WI38 (cell line): ENCODE data around the gene PLEKHO1.

Experiments
- H3K4me3 ChIP-seq: 2 replicates; pipeline ENCODE4 v1.5.1; 2011; ENCODE audit warnings: low read depth, mild to moderate bottlenecking, control low read depth, low read length
- CTCF ChIP-seq: IDR thresholded peaks from 2 replicates; pipeline ENCODE4 v1.5.1; 2012; ENCODE audit warnings: low read depth, mild to moderate bottlenecking, control low read depth, low read length

The PLEKHO1 gene

GRCh38 chr1:150149271-150150132, at the start of gene PLEKHO1:
PLEKHO1 (plus strand) TSS chr1:150149916; CDS start chr1:150150258, 342 bp downstream.
- TF ChIP-seq CTCF = no peak
- peak within 1 kb of the TSS; percentile 96 for H3K4me3 ChIP-seq

GRCh38 chr1:150102986-150103385, 46.7 kb upstream of the PLEKHO1 start:
- no peak for TF ChIP-seq CTCF
- H3K4me3 ChIP-seq = no peak overlapping the region

- no peak overlapping the region for H3K4me3 ChIP-seq
- no peak for TF ChIP-seq CTCF
These were observed 43.4 kb upstream of the PLEKHO1 start for GRCh38 chr1:150106341-150106740.

DNA sequence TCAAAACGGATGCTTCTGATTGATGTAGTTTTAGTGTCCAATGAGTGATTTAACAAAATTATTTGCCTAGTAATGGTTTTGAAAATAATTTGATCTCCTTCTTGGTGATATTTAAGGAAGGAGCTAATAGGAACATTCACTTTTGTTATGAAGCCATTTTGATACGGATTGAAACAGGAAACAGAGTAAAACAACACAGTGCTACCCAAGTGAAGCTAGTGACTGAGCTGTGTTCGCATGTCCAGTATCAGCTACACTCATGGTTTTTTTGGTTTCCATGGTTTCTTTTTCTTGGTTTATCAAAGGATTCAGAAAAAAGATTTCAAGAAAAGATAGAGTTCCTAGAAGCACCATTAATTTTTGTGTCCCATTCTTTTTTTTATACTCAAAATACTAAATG, 40.1 kb upstream of the PLEKHO1 start:
- H3K4me3 ChIP-seq = no peak overlapping the region
- TF ChIP-seq CTCF = no peak

GRCh38 chr1:150110116-150110515, 39.6 kb upstream of the PLEKHO1 start:
- H3K4me3 ChIP-seq = no peak overlapping the region

GRCh38 chr1:150111670-150112069, 38.0 kb upstream of the PLEKHO1 start:
- no peak overlapping the region for H3K4me3 ChIP-seq
- no peak for TF ChIP-seq CTCF

More at GRCh38 chr1:150110116-150110515, 39.6 kb upstream of the PLEKHO1 start:
- TF ChIP-seq CTCF = no peak

DNA sequence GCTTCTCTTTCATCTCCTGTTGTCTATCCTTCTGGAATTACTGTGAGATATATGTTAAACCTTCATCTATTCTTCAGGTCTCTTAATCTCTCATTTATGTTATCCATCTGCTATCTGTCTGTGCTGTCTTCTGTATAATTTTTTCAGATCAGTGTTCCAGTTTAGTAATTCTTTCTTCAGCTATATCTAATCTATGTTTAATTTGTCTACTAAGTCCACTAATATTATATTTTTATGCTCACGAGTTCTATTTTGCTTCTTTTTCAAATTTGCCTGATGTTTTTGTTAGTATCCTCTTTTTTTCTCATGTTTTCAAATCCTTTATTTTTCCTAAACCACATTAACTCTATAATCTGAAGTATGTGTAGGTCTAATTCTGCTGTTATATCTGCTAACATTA, 34.6 kb upstream of the PLEKHO1 start:
- no peak for TF ChIP-seq CTCF
- no peak overlapping the region for H3K4me3 ChIP-seq
